ENCODE measurements around the gene PPP2R2D. TPM values are rescaled to one million over a fixed set of nuclear protein-coding genes. Genes with fewer than 3 reads are reported as not detected.

The PPP2R2D gene
- total RNA-seq, 2 experiments from 2014 or later = 36.5 to 37.5 TPM

- CTCF ChIA-PET = no interaction called here
- no peak for ATAC-seq
- H3K9me3 Mint-ChIP-seq (ENCODE audit: insufficient read depth) = no peaks in the 10 kb centered on the region
Observed at GRCh38 chr10:131858583-131859340, 42.0 kb upstream of the PPP2R2D start.

DNA sequence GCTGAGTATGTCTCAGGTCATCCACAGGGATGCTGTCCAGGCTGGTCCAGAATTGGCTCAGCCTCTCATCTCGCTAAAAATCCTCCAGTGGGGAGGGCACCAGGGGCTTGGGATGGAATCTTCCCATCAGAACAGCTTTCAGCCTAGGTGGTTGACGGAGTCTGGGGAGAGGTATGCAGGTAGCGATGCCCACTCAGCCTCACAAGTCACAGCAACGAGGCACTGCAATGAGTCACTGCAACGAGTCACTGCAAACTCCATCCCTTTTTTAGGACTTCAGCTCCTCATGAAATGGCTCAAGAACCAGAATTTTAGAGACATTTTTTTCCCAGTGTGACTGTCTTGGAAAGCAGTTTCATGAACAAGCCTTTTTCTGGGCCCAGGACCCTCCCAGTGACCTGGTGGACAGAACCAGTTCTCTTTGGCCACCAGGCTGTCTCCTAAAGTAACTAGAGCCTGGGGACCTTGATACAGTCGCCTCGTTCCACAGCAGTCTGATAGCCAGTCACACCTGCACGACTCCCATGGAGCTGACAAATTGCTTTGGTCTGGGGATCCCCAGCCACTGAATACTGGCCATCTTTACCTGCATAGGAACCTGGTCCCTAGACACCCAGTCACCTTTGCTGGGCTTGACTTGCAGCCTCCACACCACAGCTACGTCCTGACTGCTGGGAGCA is 41.3 kb upstream of the PPP2R2D start:
- Mint-ChIP-seq H3K4me3 (no peak overlapping the region), H3K36me3 (ENCODE audit: low read depth) (no peaks in the 10 kb centered on the region), H3K9me3 (ENCODE audit: insufficient read depth) (no peaks in the 10 kb centered on the region), H3K27me3 (ENCODE audit: low read depth) (peaks cover 10% of the 10 kb centered on the region), H3K27ac (no peak overlapping the region), H3K4me1 (ENCODE audit: low read depth) (no peaks in the 10 kb centered on the region)
- POLR2A ChIA-PET = no interaction called here
- no peak for ATAC-seq
- no peak for DNase-seq
- CTCF ChIA-PET = no interaction called here

More at GRCh38 chr10:131858583-131859340, 42.0 kb upstream of the PPP2R2D start:
- Mint-ChIP-seq H3K4me1 (ENCODE audit: low read depth) (no peaks in the 10 kb centered on the region), H3K36me3 (ENCODE audit: low read depth) (no peaks in the 10 kb centered on the region), H3K4me3 (no peak overlapping the region), H3K27me3 (ENCODE audit: low read depth) (peaks cover 5% of the 10 kb centered on the region), H3K27ac (no peak overlapping the region)
- POLR2A ChIA-PET = no interaction called here
- DNase-seq = no peak

DNA sequence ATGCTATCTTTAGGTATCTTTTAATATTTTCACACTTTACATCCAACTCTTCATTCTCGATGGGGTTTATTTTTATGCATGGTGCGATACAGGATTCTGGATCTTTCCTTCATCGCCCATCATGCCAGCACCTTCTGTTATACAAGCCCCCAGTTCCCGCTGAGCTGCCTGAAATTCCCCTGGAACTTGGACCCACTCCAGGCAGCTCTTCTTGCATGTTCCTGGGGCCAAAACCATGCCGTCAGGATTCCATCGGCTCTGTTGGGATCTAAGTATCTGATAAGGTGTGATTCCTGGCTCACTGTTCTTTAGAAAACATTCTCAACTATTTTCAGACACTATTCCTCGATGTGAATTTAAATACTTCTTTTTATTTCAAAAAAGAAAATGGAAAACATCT is 40.5 kb upstream of the PPP2R2D start:
- DNase-seq (no peak), ATAC-seq (no peak)
- H3K4me3 Mint-ChIP-seq = no peak overlapping the region
- H3K27ac Mint-ChIP-seq = no peak overlapping the region
- H3K27me3 Mint-ChIP-seq (ENCODE audit: low read depth) = peaks cover 10% of the 10 kb centered on the region
- H3K9me3 Mint-ChIP-seq (ENCODE audit: insufficient read depth) = no peaks in the 10 kb centered on the region
- no peaks in the 10 kb centered on the region for H3K36me3 Mint-ChIP-seq (ENCODE audit: low read depth)
- CTCF ChIA-PET = no interaction called here
- POLR2A ChIA-PET = no interaction called here
- H3K4me1 Mint-ChIP-seq (ENCODE audit: low read depth) = no peaks in the 10 kb centered on the region

DNA sequence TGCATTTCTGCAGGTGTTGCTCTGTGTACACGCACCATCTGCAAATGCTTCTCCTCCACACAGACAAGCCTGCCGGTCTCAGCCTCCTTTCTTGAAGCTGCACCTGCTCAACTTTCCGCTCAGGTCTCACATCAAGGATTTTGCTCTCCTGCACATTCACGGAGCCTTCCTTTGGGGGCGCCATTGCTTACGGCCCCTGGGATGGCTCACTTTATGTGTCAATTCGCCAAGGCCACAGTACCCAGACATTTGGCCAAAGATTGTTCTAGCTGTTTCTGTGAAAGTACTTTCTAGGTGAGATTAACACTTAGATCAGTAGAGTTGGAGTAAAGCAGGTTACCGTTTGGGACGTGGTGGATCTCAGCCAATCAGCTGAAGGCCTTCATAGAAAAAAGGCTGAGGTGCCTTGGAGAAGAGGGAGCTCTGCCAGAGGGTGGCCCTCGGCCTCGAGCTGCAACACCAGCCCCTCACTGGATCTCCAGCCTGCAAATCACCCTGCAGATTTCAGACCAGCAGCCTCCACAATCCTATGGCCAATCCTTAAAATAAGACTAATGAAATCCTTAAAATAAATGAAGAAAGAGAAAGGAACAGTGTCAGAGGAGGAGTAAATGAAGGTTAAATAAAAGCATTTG is 39.9 kb upstream of the PPP2R2D start:
- no peak overlapping the region for H3K27ac Mint-ChIP-seq
- H3K36me3 Mint-ChIP-seq (ENCODE audit: low read depth) = no peaks in the 10 kb centered on the region
- peaks cover 10% of the 10 kb centered on the region for H3K27me3 Mint-ChIP-seq (ENCODE audit: low read depth)
- DNase-seq = no peak
- no peaks in the 10 kb centered on the region for H3K9me3 Mint-ChIP-seq (ENCODE audit: insufficient read depth)
- no peak overlapping the region for H3K4me3 Mint-ChIP-seq
- ATAC-seq = no peak
- no peaks in the 10 kb centered on the region for H3K4me1 Mint-ChIP-seq (ENCODE audit: low read depth)
- POLR2A ChIA-PET = no interaction called here
- CTCF ChIA-PET = no interaction called here

GRCh38 chr10:131862548-131862947 is 38.3 kb upstream of the PPP2R2D start:
- Mint-ChIP-seq H3K36me3 (ENCODE audit: low read depth) (no peaks in the 10 kb centered on the region), H3K4me3 (no peak overlapping the region), H3K9me3 (ENCODE audit: insufficient read depth) (no peaks in the 10 kb centered on the region), H3K27me3 (ENCODE audit: low read depth) (peaks cover 10% of the 10 kb centered on the region), H3K4me1 (ENCODE audit: low read depth) (no peaks in the 10 kb centered on the region), H3K27ac (no peak overlapping the region)
- DNase-seq = no peak
- ChIA-PET CTCF (no interaction called here), POLR2A (no interaction called here)
- ATAC-seq = no peak

- Mint-ChIP-seq H3K4me1 (ENCODE audit: low read depth) (no peaks in the 10 kb centered on the region), H3K4me3 (no peak overlapping the region), H3K27me3 (ENCODE audit: low read depth) (peaks cover 10% of the 10 kb centered on the region), H3K27ac (no peak overlapping the region), H3K9me3 (ENCODE audit: insufficient read depth) (no peaks in the 10 kb centered on the region), H3K36me3 (ENCODE audit: low read depth) (no peaks in the 10 kb centered on the region)
- CTCF ChIA-PET = no interaction called here
- no peak for ATAC-seq
- POLR2A ChIA-PET = no interaction called here
- no peak for DNase-seq
Observed at GRCh38 chr10:131865223-131865917, 35.4 kb upstream of the PPP2R2D start.

DNA sequence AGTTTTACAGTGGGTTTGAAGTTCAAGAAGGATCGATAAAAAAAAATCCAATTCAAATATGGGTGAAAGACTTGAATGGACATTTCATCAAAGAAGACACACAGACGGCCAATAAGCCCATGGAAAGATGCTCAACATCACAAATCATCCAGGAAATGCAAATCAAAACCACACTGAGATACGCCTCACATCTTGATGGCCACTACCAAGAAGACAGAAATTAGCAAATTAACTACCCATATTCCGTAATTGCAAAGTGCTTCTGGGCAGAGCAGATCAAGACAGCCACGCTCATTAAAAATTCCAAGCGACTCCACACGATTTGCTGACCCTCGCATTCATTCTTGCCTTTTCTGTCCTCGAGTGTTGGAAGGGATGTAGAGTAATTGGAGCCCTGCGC is 34.1 kb upstream of the PPP2R2D start:
- CTCF ChIA-PET = no interaction called here
- no peaks in the 10 kb centered on the region for H3K4me1 Mint-ChIP-seq (ENCODE audit: low read depth)

GRCh38 chr10:131868436-131868835 is 32.4 kb upstream of the PPP2R2D start:
- CTCF ChIA-PET = interaction anchor here (0.7 kb wide), 1 partner anchor 17 kb away, joined by 3 read pairs; no protein-coding TSS in a partner anchor
- Mint-ChIP-seq H3K27ac (no peak overlapping the region), H3K4me1 (ENCODE audit: low read depth) (no peaks in the 10 kb centered on the region), H3K9me3 (ENCODE audit: insufficient read depth) (no peaks in the 10 kb centered on the region), H3K4me3 (no peak overlapping the region), H3K36me3 (ENCODE audit: low read depth) (no peaks in the 10 kb centered on the region), H3K27me3 (ENCODE audit: low read depth) (peaks cover 4% of the 10 kb centered on the region)
- POLR2A ChIA-PET = interaction anchor here (0.6 kb wide), 1 partner anchor 154 kb away, joined by 4 read pairs; no protein-coding TSS in a partner anchor
- ATAC-seq = no peak
- DNase-seq = no peak

More for the DNA sequence above, 34.1 kb upstream of the PPP2R2D start:
- DNase-seq (no peak), ATAC-seq (no peak)
- H3K9me3 Mint-ChIP-seq (ENCODE audit: insufficient read depth) = no peaks in the 10 kb centered on the region
- H3K36me3 Mint-ChIP-seq (ENCODE audit: low read depth) = no peaks in the 10 kb centered on the region
- H3K27me3 Mint-ChIP-seq (ENCODE audit: low read depth) = peaks cover 4% of the 10 kb centered on the region
- no peak overlapping the region for H3K27ac Mint-ChIP-seq
- POLR2A ChIA-PET = no interaction called here
- no peak overlapping the region for H3K4me3 Mint-ChIP-seq

GRCh38 chr10:131869344-131869743 is 31.5 kb upstream of the PPP2R2D start:
- Mint-ChIP-seq H3K9me3 (ENCODE audit: insufficient read depth) (no peaks in the 10 kb centered on the region), H3K4me1 (ENCODE audit: low read depth) (no peaks in the 10 kb centered on the region), H3K36me3 (ENCODE audit: low read depth) (no peaks in the 10 kb centered on the region), H3K27ac (no peak overlapping the region), H3K4me3 (no peak overlapping the region), H3K27me3 (ENCODE audit: low read depth) (peaks cover 3% of the 10 kb centered on the region)
- CTCF ChIA-PET = interaction anchor here (0.7 kb wide), 1 partner anchor 16 kb away, joined by 3 read pairs; no protein-coding TSS in a partner anchor
- no peak for ATAC-seq
- POLR2A ChIA-PET = no interaction called here
- DNase-seq = no peak

GRCh38 chr10:131870411-131870810 is 30.4 kb upstream of the PPP2R2D start:
- Mint-ChIP-seq H3K4me3 (no peak overlapping the region), H3K27me3 (ENCODE audit: low read depth) (peaks cover 6% of the 10 kb centered on the region), H3K36me3 (ENCODE audit: low read depth) (no peaks in the 10 kb centered on the region), H3K9me3 (ENCODE audit: insufficient read depth) (no peaks in the 10 kb centered on the region), H3K4me1 (ENCODE audit: low read depth) (peaks cover 3% of the 10 kb centered on the region), H3K27ac (no peak overlapping the region)
- CTCF ChIA-PET = no interaction called here
- no peak for ATAC-seq
- POLR2A ChIA-PET = no interaction called here
- DNase-seq = no peak

GRCh38 chr10:131870831-131871672 is 29.8 kb upstream of the PPP2R2D start:
- Mint-ChIP-seq H3K36me3 (ENCODE audit: low read depth) (no peaks in the 10 kb centered on the region), H3K27ac (no peak overlapping the region), H3K4me1 (ENCODE audit: low read depth) (peaks cover 3% of the 10 kb centered on the region), H3K9me3 (ENCODE audit: insufficient read depth) (no peaks in the 10 kb centered on the region), H3K4me3 (no peak overlapping the region), H3K27me3 (ENCODE audit: low read depth) (peaks cover 6% of the 10 kb centered on the region)
- DNase-seq (no peak), ATAC-seq (no peak)
- ChIA-PET POLR2A (no interaction called here), CTCF (no interaction called here)

All from activated CD8-positive, alpha-beta T cell treated with anti-CD3 and anti-CD28 coated beads, Interleukin-2, amount 10 ng/mL, durations not matched to agents 7 days and 5 days (primary cell).